Panc1 (cell line): ENCODE data around the gene GLI3.

Experiments used
- SIN3A ChIP-seq: IDR thresholded peaks from 2 replicates; pipeline ENCODE4 v1.6.1; 2012; ENCODE audit warnings: low read depth, mild to moderate bottlenecking, low read length, moderate library complexity, borderline replicate concordance; ENCODE audit not compliant: insufficient read depth
- TCF7L2 ChIP-seq: IDR thresholded peaks from 2 replicates; pipeline ENCODE4 v1.6.1; 2011; ENCODE audit warnings: mild to moderate bottlenecking, low read depth, low read length, inconsistent platforms
- TF ChIP-seq, protein P1 (sequence below): fragments of 450-650 bp; IDR thresholded peaks from 2 replicates; pipeline ENCODE4 v1.5.1; 2017; ENCODE audit warnings: mild to moderate bottlenecking

DNA sequence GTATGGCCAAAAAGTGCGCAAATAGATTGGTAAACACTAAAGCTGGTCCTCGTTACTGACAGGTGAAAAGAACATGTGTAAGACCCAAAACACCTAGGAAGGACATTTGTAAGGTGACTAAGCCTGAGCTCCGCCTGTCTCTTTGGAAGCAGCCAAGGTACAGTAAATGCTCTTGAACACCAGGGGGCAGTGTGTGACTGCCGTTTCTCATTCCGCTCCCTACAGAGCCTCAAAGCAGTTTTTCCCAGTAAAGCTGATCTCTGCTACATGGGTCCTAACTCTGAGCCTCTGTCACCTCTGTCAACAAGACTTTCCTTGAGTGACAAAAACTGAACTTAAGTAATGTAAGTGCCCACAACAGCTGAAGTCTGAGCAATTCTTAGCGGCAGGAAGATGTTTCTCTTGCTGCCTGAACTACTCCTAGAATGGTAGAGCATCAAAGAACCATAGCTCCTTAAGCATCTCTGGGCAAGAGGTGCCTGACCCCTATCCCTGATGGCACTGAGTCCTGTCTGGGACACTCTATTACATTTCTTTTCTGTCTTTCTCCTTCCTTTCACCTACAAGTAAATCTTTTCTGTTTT lies 296.2 kb downstream of the GLI3 start:
- TF ChIP-seq, protein P1, sequence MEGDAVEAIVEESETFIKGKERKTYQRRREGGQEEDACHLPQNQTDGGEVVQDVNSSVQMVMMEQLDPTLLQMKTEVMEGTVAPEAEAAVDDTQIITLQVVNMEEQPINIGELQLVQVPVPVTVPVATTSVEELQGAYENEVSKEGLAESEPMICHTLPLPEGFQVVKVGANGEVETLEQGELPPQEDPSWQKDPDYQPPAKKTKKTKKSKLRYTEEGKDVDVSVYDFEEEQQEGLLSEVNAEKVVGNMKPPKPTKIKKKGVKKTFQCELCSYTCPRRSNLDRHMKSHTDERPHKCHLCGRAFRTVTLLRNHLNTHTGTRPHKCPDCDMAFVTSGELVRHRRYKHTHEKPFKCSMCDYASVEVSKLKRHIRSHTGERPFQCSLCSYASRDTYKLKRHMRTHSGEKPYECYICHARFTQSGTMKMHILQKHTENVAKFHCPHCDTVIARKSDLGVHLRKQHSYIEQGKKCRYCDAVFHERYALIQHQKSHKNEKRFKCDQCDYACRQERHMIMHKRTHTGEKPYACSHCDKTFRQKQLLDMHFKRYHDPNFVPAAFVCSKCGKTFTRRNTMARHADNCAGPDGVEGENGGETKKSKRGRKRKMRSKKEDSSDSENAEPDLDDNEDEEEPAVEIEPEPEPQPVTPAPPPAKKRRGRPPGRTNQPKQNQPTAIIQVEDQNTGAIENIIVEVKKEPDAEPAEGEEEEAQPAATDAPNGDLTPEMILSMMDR: peak; percentile 95
- TF ChIP-seq TCF7L2 (no peak), SIN3A (no peak)
